OCI-LY1 (cell line): Measurements from ENCODE around the gene DYNC1I1.

Experiments
- EZH2 ChIP-seq: fragments of 200-600 bp; sonication (generic), shearing (Covaris generic); IDR thresholded peaks from 2 replicates; pipeline ENCODE4 v1.8.0; 2017; ENCODE audit warnings: borderline replicate concordance, mixed run types, mild to moderate bottlenecking, antibody characterized with exemption, low read length, moderate library complexity, mixed read lengths
- TF ChIP-seq, protein P1 (sequence below): fragments of 200-600 bp; sonication (generic), shearing (Covaris generic); IDR thresholded peaks from 2 replicates; pipeline ENCODE4 v1.5.1; 2017; ENCODE audit warnings: mild to moderate bottlenecking, antibody characterized with exemption, low read length, moderate library complexity, mixed read lengths

DNA sequence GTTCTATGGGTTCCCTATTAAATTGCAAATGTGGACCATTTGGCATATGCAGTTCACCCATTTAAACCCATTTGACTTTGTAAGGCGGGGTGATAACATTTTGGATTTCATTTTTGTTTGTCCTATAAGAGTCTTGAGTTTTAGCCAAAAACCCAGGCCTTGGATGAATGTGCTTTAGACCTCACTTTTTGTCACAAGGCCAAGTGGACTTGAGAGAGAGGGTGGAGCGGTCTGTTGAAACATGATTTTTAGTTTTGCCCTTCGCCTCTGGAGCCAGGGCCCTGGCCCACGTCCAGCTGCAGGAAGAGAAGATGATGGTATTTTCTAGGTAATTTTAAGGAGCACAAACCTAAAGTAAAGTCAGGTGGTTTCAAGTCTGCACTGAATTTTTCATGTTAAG lies 289.5 kb downstream of the DYNC1I1 start:
- TF ChIP-seq, protein P1, sequence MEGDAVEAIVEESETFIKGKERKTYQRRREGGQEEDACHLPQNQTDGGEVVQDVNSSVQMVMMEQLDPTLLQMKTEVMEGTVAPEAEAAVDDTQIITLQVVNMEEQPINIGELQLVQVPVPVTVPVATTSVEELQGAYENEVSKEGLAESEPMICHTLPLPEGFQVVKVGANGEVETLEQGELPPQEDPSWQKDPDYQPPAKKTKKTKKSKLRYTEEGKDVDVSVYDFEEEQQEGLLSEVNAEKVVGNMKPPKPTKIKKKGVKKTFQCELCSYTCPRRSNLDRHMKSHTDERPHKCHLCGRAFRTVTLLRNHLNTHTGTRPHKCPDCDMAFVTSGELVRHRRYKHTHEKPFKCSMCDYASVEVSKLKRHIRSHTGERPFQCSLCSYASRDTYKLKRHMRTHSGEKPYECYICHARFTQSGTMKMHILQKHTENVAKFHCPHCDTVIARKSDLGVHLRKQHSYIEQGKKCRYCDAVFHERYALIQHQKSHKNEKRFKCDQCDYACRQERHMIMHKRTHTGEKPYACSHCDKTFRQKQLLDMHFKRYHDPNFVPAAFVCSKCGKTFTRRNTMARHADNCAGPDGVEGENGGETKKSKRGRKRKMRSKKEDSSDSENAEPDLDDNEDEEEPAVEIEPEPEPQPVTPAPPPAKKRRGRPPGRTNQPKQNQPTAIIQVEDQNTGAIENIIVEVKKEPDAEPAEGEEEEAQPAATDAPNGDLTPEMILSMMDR, result no peak
- TF ChIP-seq EZH2, result no peak
